NCI-H128 (cell line): Measurements from ENCODE around the gene EIF2D.

Experiments used
- DNase-seq: peaks from one replicate; lab custom pipeline; 2025; ENCODE audit not compliant: unreplicated experiment; lab: John Stamatoyannopoulos, UW

The EIF2D gene

DNA sequence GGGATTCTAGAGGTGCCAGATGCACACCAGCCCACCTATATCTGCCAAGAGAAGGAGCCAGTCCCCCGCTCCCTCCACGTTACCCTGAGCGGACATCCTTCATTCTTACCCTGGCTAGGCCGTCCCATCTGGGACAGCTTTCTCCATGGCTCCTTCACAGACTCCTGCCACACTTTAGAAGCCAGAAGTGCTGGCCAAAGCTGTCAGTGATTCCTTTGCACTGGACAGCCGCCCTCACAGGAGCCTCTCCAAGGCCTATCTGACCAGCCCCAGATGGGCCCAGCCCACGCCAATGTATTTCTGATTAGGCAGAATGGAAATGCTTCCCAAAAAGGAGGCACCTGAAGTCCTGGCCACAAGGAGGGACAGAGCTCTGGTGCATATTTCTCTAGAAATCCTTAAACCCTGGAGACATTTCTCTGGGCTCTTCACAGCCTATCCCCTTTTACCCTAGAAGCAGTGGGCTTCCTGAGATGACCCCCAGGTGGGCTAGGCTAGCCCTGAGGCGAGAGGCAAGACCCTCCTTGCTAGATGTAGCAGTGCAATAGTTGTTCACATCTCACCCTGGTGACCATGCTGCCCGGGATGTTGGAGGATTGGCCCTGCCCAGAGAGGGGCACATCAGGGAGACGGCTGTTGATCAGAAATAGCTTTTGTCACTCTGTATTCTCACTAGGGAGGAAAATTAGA, 60.8 kb downstream of the EIF2D start:
- no peak for DNase-seq

DNA sequence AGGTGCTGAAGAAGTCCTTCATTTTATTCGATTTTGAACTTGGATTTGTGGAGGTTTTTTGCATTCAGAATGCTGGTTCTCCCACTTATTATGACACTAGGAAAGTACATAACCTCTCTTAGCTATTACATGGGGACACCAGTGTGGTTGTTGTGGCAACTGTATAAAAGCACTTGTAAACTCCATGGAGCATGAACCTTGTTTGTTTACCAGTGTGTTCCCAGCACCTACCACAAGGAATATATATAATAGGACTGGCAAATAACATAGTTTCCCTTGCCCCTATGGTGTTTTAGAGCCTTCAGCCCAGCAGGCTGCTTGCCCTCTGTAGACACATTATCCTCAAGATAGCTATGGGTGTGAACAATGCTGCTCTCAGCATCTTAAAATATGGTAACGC, 61.8 kb downstream of the EIF2D start:
- peak; percentile 78 for DNase-seq

DNA sequence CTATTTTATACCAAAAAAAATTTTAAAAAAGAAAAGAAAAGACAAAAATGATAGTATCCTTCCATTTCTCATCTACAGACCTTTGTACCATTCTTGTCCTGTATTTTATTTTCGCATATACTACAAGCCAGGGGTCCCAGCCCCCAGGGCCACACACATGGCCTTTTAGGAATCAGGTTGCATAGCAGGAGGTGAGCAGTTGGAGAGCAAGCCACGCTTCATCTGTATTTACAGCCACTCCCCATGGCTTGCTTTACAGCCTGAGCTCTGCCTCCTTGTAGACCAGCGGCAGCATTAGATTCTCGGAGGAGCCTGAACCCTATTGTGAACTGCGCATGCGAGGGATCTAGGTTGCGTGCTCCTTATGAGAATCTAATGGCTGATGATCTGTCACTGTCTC, 65.2 kb downstream of the EIF2D start:
- no peak for DNase-seq

DNA sequence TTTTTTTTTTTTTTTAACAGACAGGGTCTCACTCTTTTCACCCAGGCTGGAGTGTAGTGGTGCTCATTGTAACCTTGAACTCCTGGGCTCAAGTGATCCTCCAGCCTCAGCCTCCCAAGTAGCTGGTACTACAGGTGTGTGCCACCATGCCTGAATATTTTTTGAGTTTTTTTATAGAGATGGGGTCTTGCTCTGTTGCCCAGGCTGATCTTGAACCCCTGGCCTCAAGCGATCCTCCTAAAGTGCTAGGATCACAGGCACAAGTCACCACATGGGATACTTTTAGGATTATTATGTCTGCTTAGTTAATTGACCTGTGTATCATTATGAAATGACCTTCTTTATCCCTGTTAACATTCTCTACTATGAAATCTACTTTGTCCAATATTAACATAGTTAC, 66.9 kb downstream of the EIF2D start:
- no peak for DNase-seq

DNA sequence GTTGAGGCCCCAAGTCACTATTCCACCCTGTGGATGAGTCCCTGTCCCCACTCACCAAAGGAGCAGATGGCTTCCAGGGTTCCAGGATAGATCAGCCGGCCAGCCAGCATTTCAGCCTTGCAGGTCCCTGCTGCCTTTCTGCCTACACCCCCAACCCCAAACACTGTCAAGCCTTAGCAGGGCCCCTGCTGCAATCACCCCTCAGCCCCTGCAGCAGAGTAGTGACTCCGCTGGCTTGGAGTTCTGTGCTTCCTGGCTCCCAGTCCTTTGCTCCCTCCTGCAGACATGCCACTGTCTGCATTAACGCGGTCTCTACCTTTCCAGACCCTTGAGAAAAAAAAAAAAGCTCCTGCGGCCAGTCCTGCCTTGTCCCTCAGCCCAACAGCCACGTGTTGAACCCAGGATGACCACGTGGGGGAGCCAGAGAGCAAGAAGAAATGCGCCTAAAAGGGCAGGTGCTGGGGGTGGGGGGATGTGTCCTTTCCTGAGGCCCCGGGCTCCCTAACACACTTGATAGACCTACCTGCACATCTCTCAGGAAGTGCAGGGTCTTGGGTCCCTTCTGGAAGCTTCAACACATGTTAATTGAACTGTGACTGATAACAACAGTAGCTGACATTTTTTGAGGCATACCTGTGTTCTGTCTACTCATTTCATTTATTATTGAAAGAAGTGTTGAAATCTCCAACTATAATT, 67.6 kb downstream of the EIF2D start:
- DNase-seq, result peak; percentile 54
